H7 (cell line): Measurements from ENCODE around the gene PLPP7. TPM values are rescaled to one million over a fixed set of nuclear protein-coding genes. Genes with fewer than 3 reads are reported as not detected.

Experiments
- DNase-seq: peaks from one replicate; pipeline ENCODE4 v3.0.0; 2012
- H3K27me3 ChIP-seq: 2 replicates; pipeline ENCODE4 v1.6.0; 2011; ENCODE audit warnings: mild to moderate bottlenecking, low read length; ENCODE audit not compliant: control insufficient read depth, insufficient read depth
- H3K36me3 ChIP-seq: replicated peaks from 2 replicates; pipeline ENCODE4 v1.5.1; 2011; ENCODE audit warnings: low read length; ENCODE audit not compliant: control insufficient read depth, insufficient read depth
- H3K4me3 ChIP-seq: 2 replicates; pipeline ENCODE4 v1.5.1; 2011; ENCODE audit warnings: low read depth, mild to moderate bottlenecking, control low read depth, low read length, moderate library complexity; ENCODE audit not compliant: insufficient read depth
- total RNA-seq: library from RNA; depleted of rRNA; stranded (reverse); fragments of >200 nt; shearing (Covaris generic); gene quantifications from 2 replicates; pipeline ENCODE4 v1.2.3, GENCODE V29; 2014

Gene PLPP7
- total RNA-seq, 1 experiment from 2014 or later = 8.2 TPM

GRCh38 chr9:131284856-131285255 is 4.7 kb upstream of the PLPP7 start:
- Histone ChIP-seq H3K36me3 (no peaks in the 10 kb centered on the region), H3K27me3 (peaks cover 10% of the 10 kb centered on the region), H3K4me3 (no peak overlapping the region)
- DNase-seq = no peak

- Histone ChIP-seq H3K4me3 (no peak overlapping the region), H3K36me3 (no peaks in the 10 kb centered on the region), H3K27me3 (peaks cover 3% of the 10 kb centered on the region; the same call in 1 of the 2 replicates)
- DNase-seq = no peak
Measured at GRCh38 chr9:131287359-131287758, 2.2 kb upstream of the PLPP7 start.

GRCh38 chr9:131288217-131288616 is 1.3 kb upstream of the PLPP7 start:
- no peak for DNase-seq
- no peaks in the 10 kb centered on the region; the same call in 1 of the 2 replicates for H3K27me3 ChIP-seq
- H3K36me3 ChIP-seq = no peaks in the 10 kb centered on the region
- H3K4me3 ChIP-seq = no peak overlapping the region

GRCh38 chr9:131290036-131290766 is 678 bp downstream of the PLPP7 start:
- peak; percentile 81 for DNase-seq
- Histone ChIP-seq H3K36me3 (no peaks in the 10 kb centered on the region), H3K4me3 (no peak overlapping the region), H3K27me3 (no peaks in the 10 kb centered on the region)

DNA sequence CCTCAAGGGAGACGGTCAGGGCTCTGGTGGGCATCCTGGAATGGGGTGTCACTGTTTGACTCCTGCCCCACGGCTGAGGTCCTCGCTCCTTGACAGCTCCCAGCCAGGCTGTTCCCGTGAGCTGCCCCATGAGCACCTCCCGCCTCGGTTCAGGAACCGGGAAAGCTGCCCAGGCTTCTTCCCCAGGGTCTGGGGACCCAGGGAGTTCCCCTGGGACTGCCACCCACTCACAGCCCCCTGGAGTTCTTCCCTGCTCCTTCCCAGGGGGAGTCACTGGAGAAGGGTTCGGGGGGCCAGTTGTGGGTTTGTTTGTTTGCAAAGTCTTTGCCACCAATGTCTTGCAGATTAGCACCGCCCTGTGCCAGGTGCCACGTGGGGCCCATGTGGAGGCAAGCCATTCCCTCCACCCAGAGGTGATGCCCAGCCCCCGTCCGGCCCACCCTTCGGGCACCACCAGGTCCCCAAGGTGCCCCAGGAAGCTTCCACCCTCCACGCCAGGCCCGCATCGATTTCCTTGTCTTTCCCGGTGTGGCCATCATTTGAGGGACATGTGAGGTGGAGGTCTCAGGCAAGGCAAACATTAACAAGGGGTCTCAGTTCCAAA is 1.3 kb downstream of the PLPP7 start:
- Histone ChIP-seq H3K27me3 (no peaks in the 10 kb centered on the region), H3K4me3 (no peak overlapping the region), H3K36me3 (no peaks in the 10 kb centered on the region)
- DNase-seq = no peak

DNA sequence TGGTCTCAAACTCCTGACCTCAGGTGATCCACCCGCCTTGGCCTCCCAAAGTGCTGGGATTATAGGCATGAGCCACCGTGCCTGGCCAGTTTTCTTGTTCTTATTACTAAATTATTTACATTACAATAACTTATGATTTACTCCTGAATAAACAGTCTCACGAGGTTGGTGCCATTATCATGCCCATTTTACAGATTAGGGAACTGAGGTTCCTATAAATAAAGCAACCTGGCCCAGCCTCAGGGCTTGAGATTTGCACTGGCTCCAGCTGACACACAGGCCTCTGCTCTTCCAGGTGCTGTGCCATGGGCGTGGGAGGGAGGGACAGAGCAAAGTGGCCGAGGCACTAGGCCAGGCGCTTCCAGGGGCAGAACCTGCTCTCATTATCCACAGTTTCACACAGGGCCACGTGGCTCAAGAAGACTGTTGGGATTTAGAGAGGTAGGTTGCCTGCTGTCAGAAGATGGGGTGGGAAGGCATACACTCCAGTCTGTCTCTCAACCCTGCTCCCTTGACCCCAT is 2.3 kb downstream of the PLPP7 start:
- Histone ChIP-seq H3K27me3 (no peaks in the 10 kb centered on the region), H3K4me3 (no peak overlapping the region), H3K36me3 (no peaks in the 10 kb centered on the region)
- no peak for DNase-seq

DNA sequence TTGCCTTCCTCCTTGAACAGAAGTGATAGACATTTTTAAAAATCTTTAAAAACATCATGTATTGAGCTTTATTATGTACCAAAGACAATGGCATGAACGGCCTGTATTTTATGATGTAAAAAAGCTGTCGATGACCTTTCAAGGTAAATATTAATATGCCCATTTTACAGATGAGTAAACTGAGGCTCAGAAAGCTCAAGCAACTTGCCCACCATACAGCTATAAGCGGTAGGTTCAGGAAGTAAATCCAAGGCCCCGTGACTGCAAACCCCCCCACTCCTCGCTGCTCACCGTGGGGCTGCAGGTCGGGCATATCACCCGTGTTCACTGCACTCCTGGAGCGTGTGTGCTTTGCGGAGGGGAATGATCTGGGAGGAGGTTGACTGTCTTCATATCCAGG is 3.4 kb downstream of the PLPP7 start:
- Histone ChIP-seq H3K36me3 (no peaks in the 10 kb centered on the region), H3K4me3 (no peak overlapping the region), H3K27me3 (no peaks in the 10 kb centered on the region)
- DNase-seq = no peak

DNA sequence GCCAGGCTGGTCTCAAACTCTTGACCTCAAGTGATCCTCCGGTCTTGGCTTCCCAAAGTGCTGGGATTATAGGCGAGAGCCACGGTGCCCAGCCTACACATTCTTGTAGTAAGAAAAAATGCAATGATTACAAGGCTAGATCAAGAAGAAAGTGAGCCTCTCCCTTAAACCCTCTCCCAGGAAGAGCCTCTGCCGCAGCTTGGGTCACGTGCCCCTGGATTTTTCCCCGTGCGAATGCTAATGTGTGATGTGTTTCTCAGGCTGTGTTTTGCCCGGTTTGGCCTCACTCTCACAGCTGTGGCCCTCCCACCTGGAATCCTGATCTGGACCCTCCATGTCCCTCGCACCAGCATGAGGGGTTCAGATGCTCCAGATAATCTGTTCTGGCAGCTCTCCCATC is 6.9 kb downstream of the PLPP7 start:
- H3K36me3 ChIP-seq = no peaks in the 10 kb centered on the region
- DNase-seq = no peak
- no peak overlapping the region for H3K4me3 ChIP-seq
- H3K27me3 ChIP-seq = no peaks in the 10 kb centered on the region

DNA sequence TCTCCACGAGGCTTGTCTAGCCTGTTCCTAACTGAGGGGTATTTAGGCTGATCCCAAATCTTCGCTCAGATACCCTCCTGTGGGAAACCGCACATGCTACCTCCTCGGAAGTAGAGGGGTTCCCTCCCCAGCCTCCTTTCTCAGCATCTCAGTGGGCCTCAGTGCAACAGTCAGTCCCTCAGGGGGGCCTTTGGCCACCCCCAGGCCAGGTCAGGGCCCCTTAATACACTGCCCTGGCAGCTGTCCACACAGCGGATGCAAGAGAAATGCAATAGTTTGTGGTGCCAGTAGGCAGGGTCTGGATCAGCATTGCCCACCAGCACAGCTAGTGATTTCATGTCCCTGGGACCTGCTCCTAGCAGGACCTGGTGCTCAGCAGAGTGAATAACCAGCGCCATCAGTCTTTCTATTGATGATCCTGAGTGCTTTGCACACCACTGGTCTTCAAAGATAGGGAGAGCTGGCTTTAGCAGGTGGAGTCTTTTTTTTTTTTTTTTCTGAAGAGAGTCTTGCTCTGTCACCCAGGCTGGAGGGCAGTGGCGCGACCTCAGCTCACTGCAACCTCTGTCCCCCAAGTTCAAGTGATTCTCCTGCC is 7.5 kb downstream of the PLPP7 start:
- DNase-seq = no peak
- Histone ChIP-seq H3K36me3 (no peaks in the 10 kb centered on the region), H3K4me3 (no peak overlapping the region), H3K27me3 (no peaks in the 10 kb centered on the region)

DNA sequence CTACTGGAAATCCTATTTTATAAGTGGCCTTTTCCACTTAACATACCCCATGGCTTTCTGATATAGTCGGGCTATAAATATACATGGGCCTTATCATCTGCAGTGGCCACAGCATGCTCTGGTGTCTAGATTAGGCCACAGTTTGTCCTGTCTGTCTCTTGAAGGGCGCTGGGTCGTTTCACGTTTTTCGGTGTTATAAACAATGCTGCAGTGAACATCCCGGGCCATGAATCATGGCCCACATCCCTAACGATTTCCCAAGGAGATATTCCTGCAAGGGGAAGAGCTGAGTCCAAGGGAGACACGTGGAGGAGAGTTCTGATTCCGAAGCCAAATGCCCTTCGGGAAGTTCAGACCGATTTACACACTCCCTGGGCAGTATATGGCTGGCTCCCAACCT is 8.4 kb downstream of the PLPP7 start:
- Histone ChIP-seq H3K4me3 (no peak overlapping the region), H3K27me3 (no peaks in the 10 kb centered on the region), H3K36me3 (no peaks in the 10 kb centered on the region)
- DNase-seq = no peak

- no peak for DNase-seq
- Histone ChIP-seq H3K27me3 (no peaks in the 10 kb centered on the region), H3K4me3 (no peak overlapping the region), H3K36me3 (no peaks in the 10 kb centered on the region)
Measured at GRCh38 chr9:131298341-131298740, 8.8 kb downstream of the PLPP7 start.

- no peak for DNase-seq
Measured at GRCh38 chr9:131298816-131299215, 9.3 kb downstream of the PLPP7 start.

DNA sequence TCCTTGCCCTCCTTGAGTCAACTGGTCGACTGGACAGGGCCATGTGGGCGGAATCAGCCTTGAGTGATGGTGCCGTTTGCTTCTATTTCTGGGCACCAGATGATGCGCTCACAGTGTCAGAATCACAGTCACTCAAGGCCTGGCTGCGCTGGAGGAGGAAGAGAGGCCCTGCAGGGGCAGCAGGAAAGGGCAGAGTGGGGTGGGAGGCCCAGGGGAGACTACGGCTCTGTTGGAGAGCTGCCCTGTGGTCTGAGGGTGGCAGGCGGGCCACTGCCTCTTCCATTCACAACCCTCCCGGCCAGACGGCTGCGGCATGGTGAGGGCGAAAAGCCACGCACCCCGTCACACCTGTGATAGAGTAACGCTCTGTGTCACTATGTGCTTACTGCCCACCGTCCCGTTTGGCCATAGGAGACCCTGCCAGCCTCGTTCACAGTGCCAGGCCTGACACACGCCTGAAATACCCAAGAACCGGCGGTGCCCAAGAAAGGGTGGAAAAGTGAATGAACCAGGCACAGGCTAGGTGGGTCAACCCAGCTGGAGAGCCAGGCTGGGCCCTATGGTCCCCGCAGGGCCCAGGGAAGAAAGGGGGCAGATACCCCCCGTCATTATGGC is 9.9 kb downstream of the PLPP7 start:
- no peaks in the 10 kb centered on the region for H3K27me3 ChIP-seq
- H3K4me3 ChIP-seq = no peak overlapping the region
- no peaks in the 10 kb centered on the region for H3K36me3 ChIP-seq
- DNase-seq = no peak

More at GRCh38 chr9:131298816-131299215, 9.3 kb downstream of the PLPP7 start:
- H3K4me3 ChIP-seq = no peak overlapping the region
- no peaks in the 10 kb centered on the region for H3K36me3 ChIP-seq
- H3K27me3 ChIP-seq = no peaks in the 10 kb centered on the region

DNA sequence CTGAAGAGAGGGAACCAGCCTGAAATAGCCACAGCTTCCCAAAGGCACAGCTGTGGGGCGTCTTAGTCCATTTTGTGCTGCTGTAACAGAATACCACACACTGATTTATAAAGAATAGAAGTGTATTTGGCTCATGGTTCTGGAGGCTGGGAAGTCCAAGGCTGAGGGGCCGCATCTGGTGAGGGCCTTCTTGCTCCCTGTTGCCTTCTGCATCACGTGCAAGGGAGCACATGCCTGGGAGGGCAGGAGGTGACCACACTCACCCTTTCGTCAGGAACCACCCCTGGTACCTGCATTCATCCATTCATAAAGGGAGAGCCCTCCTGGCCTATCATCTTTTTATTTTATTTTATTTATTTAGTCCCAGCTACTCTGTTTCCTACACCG is 10.4 kb downstream of the PLPP7 start:
- no peak overlapping the region for H3K4me3 ChIP-seq
- no peaks in the 10 kb centered on the region for H3K36me3 ChIP-seq
- no peaks in the 10 kb centered on the region for H3K27me3 ChIP-seq
- no peak for DNase-seq

GRCh38 chr9:131300444-131300843 is 10.9 kb downstream of the PLPP7 start:
- no peaks in the 10 kb centered on the region for H3K27me3 ChIP-seq
- H3K4me3 ChIP-seq = no peak overlapping the region
- H3K36me3 ChIP-seq = no peaks in the 10 kb centered on the region
- DNase-seq = no peak
